K562 (cell line): Measurements from ENCODE around the gene LST1. TPM values are rescaled to one million over a fixed set of nuclear protein-coding genes. Genes with fewer than 3 reads are reported as not detected.

Experiments used
- ATAC-seq: fragments of 200-7000 bp; cut with Tn5 transposase; 3 replicates; pipeline ENCODE4 v1.9.1; 2020; ENCODE audit warnings: moderate library complexity
- BruUV-seq: library from RNA; stranded (reverse); fragments of 400-500 nt; replicated peaks from 2 replicates; lab custom pipeline; 2021; lab: Mats Ljungman, UMichigan
- CTCF ChIA-PET: fragments of 300-600 bp; formaldehyde crosslinking; extraction: SDS; loops from one replicate; lab custom pipeline; 2021; ENCODE audit warnings: low intra/inter-chr PET ratio; lab: Yijun Ruan, JAX
- POLR2A ChIA-PET: fragments of 300-600, 350-650 bp; sonication (Branson Sonifier 250); formaldehyde crosslinking; extraction: SDS; loops from one replicate; lab custom pipeline; 2021; ENCODE audit warnings: antibody characterized with exemption, inconsistent platforms; lab: Yijun Ruan, JAX
- DNase-seq, 4 experiments: peaks; one replicate each; pipeline versions ENCODE4 v3.0.0 to v3.0.0-alpha.2; 2011 to 2018; ENCODE audit warnings: low spot score in 3 of 4, mixed read lengths in 3 of 4; ENCODE audit errors: extremely low read depth in 1 of 4
- FAIRE-seq: peaks from 2 replicates; lab custom pipeline; 2011; peaks lifted over from hg19 to GRCh38; lab: Jason Lieb, UNC
- H2AFZ ChIP-seq: 2 replicates; pipeline ENCODE4 v1.6.0; 2011; ENCODE audit warnings: low read depth, low read length, control low read depth, inconsistent platforms
- H3K27ac ChIP-seq: fragments of 200-600 bp; 3 replicates; pipeline ENCODE4 v1.8.0; 2011; ENCODE audit warnings: low read depth, mild to moderate bottlenecking, control low read depth, inconsistent platforms, low read length, moderate library complexity, mixed read lengths; ENCODE audit errors: extremely low read depth
- H3K27me3 ChIP-seq, 2 experiments: fragments of 300-600 bp in 1 of 2; 2 replicates in 1 of 2; 3 replicates in 1 of 2; pipeline versions ENCODE4 v1.6.0 to v1.8.0; 2011; ENCODE audit warnings: inconsistent platforms in 2 of 2, low read length in 2 of 2, mild to moderate bottlenecking in 1 of 2, mixed read lengths in 1 of 2, moderate library complexity in 1 of 2; ENCODE audit not compliant: control insufficient read depth in 2 of 2, insufficient read depth in 2 of 2
- H3K36me3 ChIP-seq: fragments of 300-600 bp; 3 replicates; pipeline ENCODE4 v1.8.0; 2011; ENCODE audit warnings: mild to moderate bottlenecking, low read length, inconsistent platforms; ENCODE audit not compliant: control insufficient read depth, insufficient read depth
- H3K4me1 ChIP-seq, 2 experiments: fragments of 200-600 bp in 1 of 2; replicated peaks in 1 of 2; 2 replicates in 1 of 2; 3 replicates in 1 of 2; pipeline versions ENCODE4 v1.5.1 to v1.8.0; 2011; ENCODE audit warnings: inconsistent platforms in 2 of 2, low read length in 2 of 2, mild to moderate bottlenecking in 1 of 2, mixed read lengths in 1 of 2, moderate library complexity in 1 of 2; ENCODE audit not compliant: control insufficient read depth in 2 of 2, insufficient read depth in 2 of 2
- H3K4me2 ChIP-seq: 2 replicates; pipeline ENCODE4 v1.6.1; 2011; ENCODE audit warnings: low read length, control low read depth, inconsistent platforms, mixed read lengths; ENCODE audit not compliant: insufficient read depth
- H3K4me3 ChIP-seq: fragments of 200-600 bp; sonication (generic), shearing (Covaris generic); 2 replicates; pipeline ENCODE4 v1.5.1; 2016; ENCODE audit warnings: control low read depth, inconsistent platforms
- H3K79me2 ChIP-seq: fragments of 200-600 bp; 3 replicates; pipeline ENCODE4 v1.8.0; 2011; ENCODE audit warnings: low read length, inconsistent platforms; ENCODE audit not compliant: control insufficient read depth, insufficient read depth
- H3K9ac ChIP-seq, 2 experiments: 2 replicates each; pipeline versions ENCODE4 v1.6.0 to v1.6.1; 2011; ENCODE audit warnings: low read depth in 2 of 2, low read length in 2 of 2, control low read depth in 1 of 2, inconsistent platforms in 1 of 2, mild to moderate bottlenecking in 1 of 2, mixed read lengths in 1 of 2; ENCODE audit not compliant: insufficient read depth in 1 of 2
- H3K9me1 ChIP-seq: one replicate; pipeline ENCODE4 v1.6.0; 2011; ENCODE audit warnings: inconsistent platforms, mild to moderate bottlenecking, low read length, moderate library complexity; ENCODE audit not compliant: control insufficient read depth, insufficient read depth
- H3K9me3 ChIP-seq: replicated peaks from 2 replicates; pipeline ENCODE4 v1.5.1; 2011; ENCODE audit warnings: low read depth, low read length, inconsistent platforms; ENCODE audit not compliant: control insufficient read depth, insufficient read depth
- H4K20me1 ChIP-seq: replicated peaks from 2 replicates; pipeline ENCODE4 v1.6.1; 2011; ENCODE audit warnings: low read length, inconsistent platforms, mixed read lengths; ENCODE audit not compliant: control insufficient read depth, insufficient read depth
- ARID3A ChIP-seq: IDR thresholded peaks from 2 replicates; pipeline ENCODE4 v1.6.1; 2012; ENCODE audit warnings: low read depth, low read length, improper control_type of control experiment, borderline replicate concordance
- ATF7 ChIP-seq: fragments of 450-650 bp; IDR thresholded peaks from 2 replicates; pipeline ENCODE4 v1.7.1; 2014; ENCODE audit warnings: mild to moderate bottlenecking, moderate library complexity
- GABPA ChIP-seq: fragments of 200-800 bp; sonication (Bioruptor generic); conservative IDR thresholded peaks from 2 replicates; pipeline ENCODE4 v1.6.1; 2016; ENCODE audit warnings: low read depth, missing genetic modification characterization, missing compliant biosample characterization
- HDAC2 ChIP-seq: fragments of 450-650 bp; IDR thresholded peaks from 2 replicates; pipeline ENCODE4 v1.6.1; 2016; ENCODE audit warnings: mild to moderate bottlenecking
- HMBOX1 ChIP-seq: sonication (generic); IDR thresholded peaks from 2 replicates; pipeline ENCODE4 v1.6.1; 2016
- JUNB ChIP-seq: fragments of 450-650 bp; formaldehyde crosslinking; conservative IDR thresholded peaks from 2 replicates; pipeline ENCODE4 v1.4.0; 2020; ENCODE audit warnings: mild to moderate bottlenecking
- MITF ChIP-seq: IDR thresholded peaks from 2 replicates; pipeline ENCODE4 v1.6.1; 2014; ENCODE audit warnings: antibody characterized with exemption
- NCOA1 ChIP-seq: fragments of 450-650 bp; IDR thresholded peaks from 2 replicates; pipeline ENCODE4 v1.6.1; 2016; ENCODE audit warnings: low read depth
- NCOA4 ChIP-seq: fragments of 450-650 bp; IDR thresholded peaks from 2 replicates; pipeline ENCODE4 v1.6.1; 2018; ENCODE audit warnings: mild to moderate bottlenecking; ENCODE audit not compliant: partially characterized antibody
- NCOA6 ChIP-seq: fragments of 450-650 bp; IDR thresholded peaks from 2 replicates; pipeline ENCODE4 v1.6.1; 2017; ENCODE audit warnings: mild to moderate bottlenecking
- PHF21A ChIP-seq: fragments of 450-650 bp; IDR thresholded peaks from 2 replicates; pipeline ENCODE4 v1.6.1; 2017; ENCODE audit warnings: low read depth, borderline replicate concordance
- TRIM25 ChIP-seq: fragments of 450-650 bp; IDR thresholded peaks from 2 replicates; pipeline ENCODE4 v1.7.0; 2016; ENCODE audit warnings: borderline replicate concordance
- U2AF1 ChIP-seq: fragments of 200-400 bp; formaldehyde crosslinking; optimal IDR thresholded peaks from 2 replicates; pipeline ENCODE3; 2017; ENCODE audit warnings: mild to moderate bottlenecking, low read depth, low read length, moderate library complexity
- ZNF263 ChIP-seq: sonication (generic); formaldehyde crosslinking; IDR thresholded peaks from 2 replicates; pipeline ENCODE4 v1.8.0; 2022; ENCODE audit warnings: mild to moderate bottlenecking, missing genetic modification reagents, borderline replicate concordance
- ZNF3 ChIP-seq: fragments of 250-450 bp; sonication (Bioruptor Pico); IDR thresholded peaks from 2 replicates; pipeline ENCODE4 v1.5.0; 2021; ENCODE audit warnings: mild to moderate bottlenecking, moderate library complexity
- WGBS: fragments of 100-300 bp; shearing (Covaris generic); methylation state at CpG from one replicate; pipeline ENCODE4 v1.1.6; 2016; ENCODE audit warnings: low coverage, mixed read lengths; ENCODE audit not compliant: insufficient coverage; ENCODE audit errors: missing lambda C conversion rate; 5-methylcytosine and 5-hydroxymethylcytosine counted together
- in situ Hi-C: fragments of 300-500 bp; cut with MboI; formaldehyde crosslinking; loops from 4 replicates; pipeline ENCODE4 v1.15.0; 2018; ENCODE audit warnings: inconsistent platforms, mixed read lengths
- intact Hi-C: fragments of 100-400 bp; cut with micrococcal nuclease; formaldehyde crosslinking; loops from 2 replicates; pipeline ENCODE4 v1.14.2; 2022
- polyA plus RNA-seq, 8 experiments: library from polyadenylated mRNA; depleted of rRNA in 4 of 8; stranded (reverse) in 5 of 8; unstranded in 3 of 8; fragments of >200 nt; fragmentation: Nextera tagmentation in 2 of 8; fragmentation: Illumina TruSeq in 1 of 8; extraction: Ambion mirVana in 2 of 8; extraction: Trizol in 1 of 8; gene quantifications; 2 replicates each; pipeline versions ENCODE4 v1.2.1 to v1.2.3, GENCODE V29; 2011 to 2014; ENCODE audit warnings: inconsistent platforms in 1 of 8, missing spikeins in 1 of 8
- total RNA-seq, 7 experiments: library from RNA; depleted of rRNA in 6 of 7; stranded (reverse); fragments of >200 nt in 6 of 7; fragmentation: Illumina TruSeq in 2 of 7; extraction: Trizol in 2 of 7; gene quantifications; 2 replicates each; pipeline versions ENCODE4 v1.2.1 to v1.2.3, GENCODE V29; 2011 to 2021; ENCODE audit warnings: low replicate concordance in 1 of 7

LST1 gene
- total and polyA plus RNA-seq, 9 of the 15 experiments (the other 6 are each of a cell fraction or from before 2014, with no cell fraction given): 0.82 to 7.8 (median 1.7) TPM

GRCh38 chr6:31540640-31541039 lies 45.4 kb upstream of the LST1 start:
- CTCF ChIA-PET: no interaction called here
- Histone ChIP-seq H3K4me3 (peak overlapping the region; percentile 76), H3K9ac (peak overlapping the region; percentile 92 to 97), H3K27me3 (no peaks in the 10 kb centered on the region), H3K9me1 (peaks cover 15% of the 10 kb centered on the region), H3K36me3 (peaks cover 58% of the 10 kb centered on the region), H3K9me3 (no peaks in the 10 kb centered on the region), H3K27ac (peak overlapping the region; percentile 98), H4K20me1 (peaks cover 38% of the 10 kb centered on the region), H3K4me2 (peak overlapping the region; percentile 98), H3K79me2 (peaks cover 78% of the 10 kb centered on the region), H2AFZ (no peak overlapping the region), H3K4me1 (peaks cover 6 to 24% of the 10 kb centered on the region in 2 experiments; a peak in 4 of 5 replicates)
- FAIRE-seq (no peak), DNase-seq (no peak), ATAC-seq (no peak)
- 2% methylated on average over 4 of the region's 4 CpGs for WGBS
- POLR2A ChIA-PET: interaction anchor here (0.6 to 4.8 kb wide), 18 partner anchors 10 to 640 kb away, joined by 3 to 107 read pairs (median 12); partner anchors contain the start of genes BAG6, C6orf47, LTB and MCCD1
- no TSS peak for BruUV-seq
- in situ Hi-C loops (loop anchor here (25.0 kb wide), 1 partner anchor 1422 kb away; the partner anchor contains the start of genes BRD2 and HLA-DMA), intact Hi-C loops (loop anchor here (1.0 to 10.0 kb wide), 3 partner anchors 48 to 234 kb away; partner anchors contain the start of gene VWA7)
- TF ChIP-seq ZNF3 (CRISPR knock-in tag): no peak
- TF ChIP-seq JUNB (CRISPR knock-in tag): no peak
- TF ChIP-seq ARID3A: no peak
- no peak for TF ChIP-seq MITF
- TF ChIP-seq NCOA1: no peak
- TF ChIP-seq ZNF263 (CRISPR knock-in tag): no peak
- TF ChIP-seq GABPA (tag): no peak
- no peak for TF ChIP-seq HDAC2
- no peak for TF ChIP-seq PHF21A
- TF ChIP-seq NCOA6: no peak
- peak; percentile 91; the same call in 1 of the 2 replicates for TF ChIP-seq TRIM25
- peak; percentile 30 for TF ChIP-seq NCOA4
- TF ChIP-seq U2AF1: no peak
- 0 out of 2 replicates have a peak, but pooled peaks have one; percentile 1 for TF ChIP-seq HMBOX1
- no peak for TF ChIP-seq ATF7
